HG03196 (cell line): ENCODE data around the gene HRC.
"Not testable (repeated sequence)": the region's sequence is repeated elsewhere in the genome, so short reads cannot be mapped to it uniquely, and the experiment has no call there.

Experiments
- ATAC-seq: cut with Tn5 transposase; IDR thresholded peaks from one replicate; pipeline ENCODE4 v1.9.1; 2021; ENCODE audit not compliant: unreplicated experiment

Gene HRC

DNA sequence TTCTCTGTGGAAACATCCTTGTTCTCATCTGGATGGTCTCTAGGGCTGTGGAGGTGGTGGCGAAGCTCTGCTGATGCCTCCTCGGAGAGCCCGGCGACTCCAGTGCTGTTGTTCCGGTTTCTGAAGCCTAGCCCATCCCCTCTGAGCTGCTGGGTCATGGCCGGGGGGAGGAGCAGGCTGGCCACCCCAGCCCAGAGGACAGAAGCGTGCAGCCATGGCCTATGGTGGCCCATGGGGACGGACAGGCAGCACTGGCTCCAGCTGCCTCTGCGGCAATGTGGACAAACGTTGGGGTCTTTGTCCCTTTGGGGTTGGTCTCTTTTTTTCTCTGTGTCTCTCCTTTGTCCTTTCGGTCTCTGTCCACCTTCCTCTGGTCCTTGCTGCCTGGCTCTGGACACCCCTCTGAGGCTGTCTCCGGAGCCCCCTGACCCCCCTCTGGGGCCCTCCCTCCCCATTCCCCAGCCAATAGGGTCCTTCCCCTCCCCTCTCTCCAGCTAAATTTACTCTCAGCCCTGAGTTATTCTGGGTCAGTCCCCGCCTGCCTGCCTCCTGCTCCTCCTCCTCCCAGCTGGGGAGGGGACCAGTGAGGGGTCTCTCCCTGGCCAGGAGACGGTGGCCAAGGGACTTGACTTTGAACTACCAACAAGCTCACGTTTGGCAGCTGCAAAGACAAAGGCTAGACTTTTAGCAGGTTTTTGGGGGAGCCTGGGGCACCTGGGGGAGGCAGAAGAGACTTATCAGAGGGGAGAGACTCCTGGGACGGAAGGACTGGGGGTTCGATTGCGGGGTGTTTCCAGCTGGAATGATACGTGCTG is at the start of gene HRC:
Gene HRC, minus strand, starts transcription at position 392 of the 815 bp plus-strand sequence. Its CDS starts 159 bp downstream, at position 233.
- ATAC-seq: no peak

- no peak for ATAC-seq
Measured at GRCh38 chr19:49201042-49201441, 45.8 kb upstream of the HRC start.

DNA sequence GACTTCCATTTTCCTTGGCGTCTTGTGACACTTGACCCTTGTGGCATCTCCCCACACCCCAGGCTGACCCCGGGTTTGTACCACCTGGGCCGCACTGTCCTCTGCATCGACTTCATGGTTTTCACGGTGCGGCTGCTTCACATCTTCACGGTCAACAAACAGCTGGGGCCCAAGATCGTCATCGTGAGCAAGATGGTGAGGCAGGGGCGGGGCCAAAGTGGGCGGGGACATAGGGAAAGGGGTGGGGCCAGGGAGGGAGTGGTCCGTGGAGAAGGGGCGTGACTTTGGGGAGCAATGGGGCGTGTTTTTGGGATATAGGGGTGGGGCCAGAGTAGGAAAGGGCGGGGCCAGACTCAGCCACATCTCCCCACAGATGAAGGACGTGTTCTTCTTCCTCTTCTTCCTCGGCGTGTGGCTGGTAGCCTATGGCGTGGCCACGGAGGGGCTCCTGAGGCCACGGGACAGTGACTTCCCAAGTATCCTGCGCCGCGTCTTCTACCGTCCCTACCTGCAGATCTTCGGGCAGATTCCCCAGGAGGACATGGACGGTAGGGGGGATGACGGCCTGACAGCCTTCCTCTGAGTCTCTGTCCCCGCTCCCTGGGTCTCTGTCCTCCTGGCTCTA is 45.2 kb upstream of the HRC start:
- ATAC-seq: no peak

DNA sequence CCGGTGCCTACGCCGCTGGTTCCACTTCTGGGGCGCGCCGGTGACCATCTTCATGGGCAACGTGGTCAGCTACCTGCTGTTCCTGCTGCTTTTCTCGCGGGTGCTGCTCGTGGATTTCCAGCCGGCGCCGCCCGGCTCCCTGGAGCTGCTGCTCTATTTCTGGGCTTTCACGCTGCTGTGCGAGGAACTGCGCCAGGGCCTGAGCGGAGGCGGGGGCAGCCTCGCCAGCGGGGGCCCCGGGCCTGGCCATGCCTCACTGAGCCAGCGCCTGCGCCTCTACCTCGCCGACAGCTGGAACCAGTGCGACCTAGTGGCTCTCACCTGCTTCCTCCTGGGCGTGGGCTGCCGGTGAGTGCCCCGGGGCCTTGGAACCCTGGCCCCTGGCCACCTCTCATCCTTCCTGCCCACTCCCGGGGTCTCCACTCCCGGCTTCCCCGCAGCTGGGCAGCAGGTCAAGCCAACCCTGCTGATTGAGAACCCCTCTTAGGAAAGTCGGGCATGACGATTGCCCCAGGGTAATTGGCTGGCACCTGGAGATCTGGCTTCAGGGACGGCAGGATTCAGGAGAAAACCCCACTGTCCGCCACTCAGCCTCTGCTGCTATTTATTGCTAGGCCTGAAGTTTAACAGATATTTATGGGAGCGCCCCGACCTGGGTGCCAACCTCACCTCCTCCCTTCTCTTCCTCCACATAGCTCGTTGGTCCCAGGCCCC is 41.5 kb upstream of the HRC start:
- ATAC-seq: no peak

GRCh38 chr19:49194408-49194807 is 39.2 kb upstream of the HRC start:
- no peak for ATAC-seq

DNA sequence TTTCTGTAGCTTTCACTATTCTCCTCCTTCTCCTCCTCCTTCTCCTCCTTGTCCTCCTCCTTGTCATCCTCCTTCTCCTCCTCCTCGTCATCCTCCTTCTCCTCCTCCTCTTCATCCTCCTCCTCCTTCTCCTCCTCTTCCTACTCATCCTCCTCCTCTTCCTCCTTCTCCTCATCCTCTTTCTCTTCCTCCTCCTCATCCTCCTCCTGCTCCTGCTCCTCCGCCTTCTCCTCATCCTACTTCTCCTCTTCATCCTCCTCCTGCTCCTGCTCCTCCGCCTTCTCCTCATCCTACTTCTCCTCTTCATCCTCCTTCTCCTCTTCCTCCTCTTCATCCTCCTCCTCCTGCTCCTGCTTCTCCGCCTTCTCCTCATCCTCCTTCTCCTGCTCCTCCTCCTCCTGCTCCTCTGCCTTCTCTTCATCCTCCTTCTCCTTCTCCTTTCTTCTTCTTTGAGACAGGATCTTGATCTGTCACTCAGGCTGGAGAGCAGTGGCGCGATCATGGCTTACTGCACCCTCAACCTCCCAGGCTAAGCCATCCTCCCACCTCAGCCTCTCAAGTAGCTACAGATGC is 38.7 kb upstream of the HRC start:
- no peak for ATAC-seq

- ATAC-seq: no peak
Measured at GRCh38 chr19:49190781-49191180, 35.6 kb upstream of the HRC start.

GRCh38 chr19:49189259-49189658 is 34.1 kb upstream of the HRC start:
- ATAC-seq: no peak

DNA sequence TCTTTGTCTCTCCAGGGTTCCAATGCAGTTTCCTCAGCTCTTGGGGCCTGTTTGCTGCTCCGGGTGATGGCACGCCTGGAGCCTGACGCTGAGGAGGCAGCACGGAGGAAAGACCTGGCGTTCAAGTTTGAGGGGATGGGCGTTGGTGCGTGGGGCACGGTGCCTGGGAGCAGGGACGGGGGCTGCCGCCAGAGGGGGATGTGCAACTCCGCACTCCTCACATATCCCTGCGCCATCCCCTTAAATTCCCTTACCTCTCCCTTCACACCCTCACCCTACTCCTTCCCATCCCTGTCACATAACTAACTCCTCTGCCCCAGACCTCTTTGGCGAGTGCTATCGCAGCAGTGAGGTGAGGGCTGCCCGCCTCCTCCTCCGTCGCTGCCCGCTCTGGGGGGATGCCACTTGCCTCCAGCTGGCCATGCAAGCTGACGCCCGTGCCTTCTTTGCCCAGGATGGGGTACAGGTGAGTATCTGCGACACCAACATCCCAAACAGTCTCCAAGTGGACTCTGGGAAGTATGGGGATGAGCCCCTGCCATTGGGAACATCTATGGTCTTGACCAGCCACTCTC is 33.5 kb upstream of the HRC start:
- ATAC-seq: no peak

- ATAC-seq: no peak
Measured at GRCh38 chr19:49186108-49186507, 30.9 kb upstream of the HRC start.

GRCh38 chr19:49182848-49183375 is 27.7 kb upstream of the HRC start:
- ATAC-seq: no peak

GRCh38 chr19:49182010-49182847 is 27.0 kb upstream of the HRC start:
- not testable (repeated sequence) for ATAC-seq

DNA sequence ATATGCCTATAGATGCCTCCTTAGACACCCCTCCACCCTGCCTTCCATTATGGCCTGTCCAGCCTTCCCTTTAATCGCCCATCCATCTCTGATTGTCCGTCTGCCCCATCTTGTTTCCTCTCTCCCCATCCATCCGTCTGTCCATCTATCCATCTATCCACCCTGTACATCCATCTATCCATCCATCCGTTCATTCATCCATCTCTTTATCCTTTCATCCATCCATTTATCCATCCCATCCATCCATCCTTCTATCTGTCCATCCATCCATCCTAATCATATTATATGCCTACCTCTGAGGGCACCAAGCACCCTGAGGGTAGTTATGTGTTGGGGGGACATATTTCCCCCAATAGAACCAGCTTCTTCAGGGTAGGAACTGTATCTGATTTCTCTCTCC is 25.5 kb upstream of the HRC start:
- no peak for ATAC-seq

DNA sequence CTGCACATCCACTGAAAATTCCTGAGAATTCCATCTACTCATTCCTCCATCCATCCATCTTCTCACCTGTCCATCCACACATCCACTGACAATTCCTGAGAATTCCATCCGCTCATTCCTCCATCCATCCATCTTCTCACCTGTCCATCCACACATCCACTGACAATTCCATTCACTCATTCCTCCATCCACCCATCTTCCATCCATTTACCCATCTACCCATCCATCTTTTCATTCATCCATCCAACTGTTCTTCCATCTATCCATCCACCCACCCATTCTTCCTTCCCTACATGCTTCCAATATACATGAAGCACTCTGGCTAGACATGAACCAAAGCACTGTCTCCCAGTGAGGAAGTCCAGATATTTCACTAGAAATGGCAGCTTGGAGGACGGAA is 18.0 kb upstream of the HRC start:
- ATAC-seq: no peak

- ATAC-seq: no peak
Measured at GRCh38 chr19:49168421-49168820, 13.2 kb upstream of the HRC start.

GRCh38 chr19:49167857-49168409 is 12.7 kb upstream of the HRC start:
- no peak for ATAC-seq

- ATAC-seq: no peak
Measured at GRCh38 chr19:49165865-49166301, 10.7 kb upstream of the HRC start.

GRCh38 chr19:49165111-49165750 is 10.0 kb upstream of the HRC start:
- ATAC-seq: no peak

- ATAC-seq: no peak
Measured at GRCh38 chr19:49161987-49162386, 6.8 kb upstream of the HRC start.
